Activated CD8-positive, alpha-beta T cell treated with anti-CD3 and anti-CD28 coated beads for 36 hours (primary cell): ENCODE results near the gene QRICH1. TPM values are rescaled to one million over a fixed set of nuclear protein-coding genes. Genes with fewer than 3 reads are reported as not detected.

Source experiments
- ATAC-seq: fragments of 200-7000 bp; cut with Tn5 transposase; one replicate; pipeline ENCODE4 v1.10.0; 2021; ENCODE audit warnings: mild to moderate bottlenecking, moderate library complexity
- CTCF ChIA-PET: fragments of 350-600 bp; sonication (Branson Sonifier 250); formaldehyde crosslinking; loops from one replicate; lab custom pipeline; 2021; ENCODE audit warnings: antibody characterized with exemption; lab: Charles Lee
- POLR2A ChIA-PET: fragments of 350-600 bp; sonication (Branson Sonifier 250); formaldehyde crosslinking; loops from one replicate; lab custom pipeline; 2021; ENCODE audit warnings: antibody characterized with exemption; lab: Charles Lee
- DNase-seq: peaks from one replicate; pipeline ENCODE4 v3.0.0-alpha.2; 2020
- H3K27ac Mint-ChIP-seq: one replicate; pipeline ENCODE4 v1.8.0; 2021; ENCODE audit warnings: mild to moderate bottlenecking, mixed read lengths
- H3K27me3 Mint-ChIP-seq: one replicate; pipeline ENCODE4 v1.8.0; 2021; ENCODE audit warnings: mixed read lengths
- H3K36me3 Mint-ChIP-seq: one replicate; pipeline ENCODE4 v1.8.0; 2021; ENCODE audit warnings: low read depth, mixed read lengths
- H3K4me1 Mint-ChIP-seq: one replicate; pipeline ENCODE4 v1.8.0; 2021; ENCODE audit warnings: low read depth, mixed read lengths
- H3K4me3 Mint-ChIP-seq: one replicate; pipeline ENCODE4 v1.8.0; 2021; ENCODE audit warnings: mild to moderate bottlenecking, moderate library complexity, mixed read lengths
- H3K9me3 Mint-ChIP-seq: one replicate; pipeline ENCODE4 v1.8.0; 2021; ENCODE audit warnings: mixed read lengths
- intact Hi-C: fragments of 100-400 bp; cut with micrococcal nuclease; formaldehyde crosslinking; loops from one replicate; pipeline ENCODE4 v1.10.0; 2022
- total RNA-seq, 2 experiments: library from RNA; stranded (reverse); gene quantifications; one replicate each; pipeline ENCODE4 v1.2.3, GENCODE V29; 2021
- TF ChIP-seq, protein P1 (sequence below): fragments of 200-600 bp; IDR thresholded peaks from one replicate; pipeline ENCODE4 v1.8.0; 2022; ENCODE audit warnings: antibody characterized with exemption, mild to moderate bottlenecking

Gene QRICH1
- total RNA-seq, 2 experiments from 2014 or later: 107 to 112 TPM

DNA sequence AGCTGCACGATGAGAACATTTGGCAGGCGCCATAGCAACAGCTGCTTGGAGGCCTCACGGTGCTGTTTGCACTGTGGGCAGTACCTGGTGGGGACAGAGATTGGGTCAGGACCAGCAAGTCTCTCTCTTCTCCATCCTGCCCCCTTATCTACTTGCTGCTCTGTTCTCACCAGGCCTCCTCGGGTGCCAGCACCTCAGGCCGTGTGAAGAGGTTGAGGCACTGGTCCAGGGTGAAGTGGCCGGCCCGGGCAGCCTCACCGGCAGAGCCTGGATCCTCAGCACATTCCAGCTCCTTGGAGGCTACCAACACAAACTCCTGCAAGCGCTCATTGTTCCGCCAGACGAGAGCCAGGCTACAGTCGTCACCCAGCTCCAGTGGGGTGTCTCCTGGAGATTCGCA is 16.9 kb upstream of the QRICH1 start:
- CTCF ChIA-PET: no interaction called here
- peaks cover 34% of the 10 kb centered on the region for H3K36me3 Mint-ChIP-seq
- peaks cover 2% of the 10 kb centered on the region for H3K4me1 Mint-ChIP-seq
- ATAC-seq (no peak), DNase-seq (no peak)
- no peak overlapping the region for H3K4me3 Mint-ChIP-seq
- intact Hi-C loops: no loop called here
- no peak overlapping the region for H3K27ac Mint-ChIP-seq
- POLR2A ChIA-PET: interaction anchor here (2.0 to 2.2 kb wide), 2 partner anchors 10 to 17 kb away, joined by 8 to 13 read pairs; partner anchors contain the start of genes QRICH1 and USP19
- no peaks in the 10 kb centered on the region for H3K27me3 Mint-ChIP-seq
- TF ChIP-seq, protein P1, sequence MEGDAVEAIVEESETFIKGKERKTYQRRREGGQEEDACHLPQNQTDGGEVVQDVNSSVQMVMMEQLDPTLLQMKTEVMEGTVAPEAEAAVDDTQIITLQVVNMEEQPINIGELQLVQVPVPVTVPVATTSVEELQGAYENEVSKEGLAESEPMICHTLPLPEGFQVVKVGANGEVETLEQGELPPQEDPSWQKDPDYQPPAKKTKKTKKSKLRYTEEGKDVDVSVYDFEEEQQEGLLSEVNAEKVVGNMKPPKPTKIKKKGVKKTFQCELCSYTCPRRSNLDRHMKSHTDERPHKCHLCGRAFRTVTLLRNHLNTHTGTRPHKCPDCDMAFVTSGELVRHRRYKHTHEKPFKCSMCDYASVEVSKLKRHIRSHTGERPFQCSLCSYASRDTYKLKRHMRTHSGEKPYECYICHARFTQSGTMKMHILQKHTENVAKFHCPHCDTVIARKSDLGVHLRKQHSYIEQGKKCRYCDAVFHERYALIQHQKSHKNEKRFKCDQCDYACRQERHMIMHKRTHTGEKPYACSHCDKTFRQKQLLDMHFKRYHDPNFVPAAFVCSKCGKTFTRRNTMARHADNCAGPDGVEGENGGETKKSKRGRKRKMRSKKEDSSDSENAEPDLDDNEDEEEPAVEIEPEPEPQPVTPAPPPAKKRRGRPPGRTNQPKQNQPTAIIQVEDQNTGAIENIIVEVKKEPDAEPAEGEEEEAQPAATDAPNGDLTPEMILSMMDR: no peak
- no peaks in the 10 kb centered on the region for H3K9me3 Mint-ChIP-seq

DNA sequence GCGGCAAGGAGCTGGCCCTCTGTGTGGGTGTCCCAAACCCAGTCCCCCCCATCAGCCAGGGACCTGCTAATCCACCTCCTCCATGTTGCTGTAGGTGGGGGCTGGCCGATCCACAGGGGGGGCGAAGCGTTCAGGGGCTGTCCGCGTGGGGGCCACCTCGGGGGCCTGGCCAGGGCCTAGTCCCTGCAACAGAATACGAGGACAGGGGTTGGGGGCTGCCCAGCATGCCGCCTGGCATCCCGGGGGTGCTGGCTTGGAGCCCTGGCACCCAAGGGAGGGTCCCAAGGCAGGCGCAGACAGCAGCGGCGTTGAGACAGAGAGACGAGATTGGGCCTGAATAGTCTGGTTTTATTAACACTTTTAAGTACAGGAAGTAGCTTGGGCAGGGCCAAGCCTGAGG is 14.5 kb upstream of the QRICH1 start:
- TF ChIP-seq, protein P1: no peak
- DNase-seq (no peak), ATAC-seq (no peak)
- Mint-ChIP-seq H3K36me3 (peaks cover 24% of the 10 kb centered on the region), H3K27ac (no peak overlapping the region), H3K9me3 (no peaks in the 10 kb centered on the region), H3K27me3 (no peaks in the 10 kb centered on the region), H3K4me1 (peaks cover 18% of the 10 kb centered on the region), H3K4me3 (no peak overlapping the region)
- intact Hi-C loops: no loop called here
- CTCF ChIA-PET: no interaction called here
- POLR2A ChIA-PET: interaction anchor here (0.8 to 3.9 kb wide), 3 partner anchors 12 to 77 kb away, joined by 3 to 24 read pairs (median 4); partner anchors contain the start of genes QRICH1 and USP19

DNA sequence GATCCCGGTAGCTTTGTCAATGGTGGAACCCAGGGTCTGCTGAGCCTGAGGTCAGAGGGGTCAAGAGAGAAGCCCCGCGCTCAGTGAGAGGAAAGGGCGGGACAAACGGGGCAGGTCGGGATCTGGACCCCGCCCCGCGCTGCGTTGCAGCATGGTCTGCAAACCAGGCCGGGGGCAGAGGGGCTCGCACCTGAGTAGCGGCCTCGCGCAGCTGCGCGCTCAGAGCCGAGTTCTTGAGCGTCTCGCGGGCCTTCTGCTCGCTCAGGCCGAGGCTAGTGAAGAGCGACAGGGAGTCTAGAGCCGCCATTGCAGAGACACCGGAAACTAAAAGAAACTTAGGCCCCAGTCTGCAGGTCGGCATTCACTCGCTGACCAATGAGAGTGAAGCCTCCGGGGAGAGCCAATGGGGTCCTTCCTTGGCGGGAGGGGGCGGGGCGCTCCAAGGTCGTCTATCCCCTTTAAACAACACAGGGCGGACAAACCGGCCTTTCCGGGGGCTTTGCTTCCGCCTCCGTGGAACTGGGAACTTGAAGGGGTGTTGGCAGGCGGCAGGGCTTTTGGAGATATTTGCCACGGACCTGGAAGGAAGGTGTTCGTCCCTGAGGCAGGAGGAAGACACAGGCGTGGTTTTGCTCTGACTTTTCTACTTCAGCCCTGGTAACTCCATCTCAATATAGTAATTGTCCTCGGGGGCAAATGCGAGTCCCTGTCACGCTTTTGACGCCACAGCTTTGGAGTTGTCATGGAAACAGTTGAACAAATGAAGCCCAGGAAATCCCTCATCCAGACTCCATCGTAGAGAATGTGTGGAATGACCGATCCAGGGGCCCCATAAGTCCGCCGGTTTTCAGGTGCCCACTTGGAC is 10.8 kb upstream of the QRICH1 start, which contains the start of gene QARS1:
Gene QARS1, minus strand, starts transcription at position 331 of the 865 bp plus-strand sequence. Its CDS starts 24 bp downstream, at position 307.
- Mint-ChIP-seq H3K4me3 (peak within 1 kb of the TSS; percentile 99), H3K9me3 (no peaks in the 10 kb centered on the region), H3K36me3 (peaks cover 32% of the 10 kb centered on the region), H3K4me1 (peaks cover 21% of the 10 kb centered on the region), H3K27ac (peak within 1 kb of the TSS; percentile 96), H3K27me3 (no peaks in the 10 kb centered on the region)
- ATAC-seq (peak; percentile 99), DNase-seq (peak; percentile 96)
- POLR2A ChIA-PET: interaction anchor here (0.9 to 3.6 kb wide), 6 partner anchors 9 to 83 kb away, joined by 4 to 54 read pairs (median 8); partner anchors contain the start of genes NDUFAF3, QRICH1 and USP19
- intact Hi-C loops: no loop called here
- TF ChIP-seq, protein P1: no peak
- CTCF ChIA-PET: interaction anchor here (0.7 to 1.7 kb wide), 4 partner anchors 10 to 75 kb away, joined by 3 to 13 read pairs (median 3); partner anchors contain the start of genes QRICH1 and USP19

DNA sequence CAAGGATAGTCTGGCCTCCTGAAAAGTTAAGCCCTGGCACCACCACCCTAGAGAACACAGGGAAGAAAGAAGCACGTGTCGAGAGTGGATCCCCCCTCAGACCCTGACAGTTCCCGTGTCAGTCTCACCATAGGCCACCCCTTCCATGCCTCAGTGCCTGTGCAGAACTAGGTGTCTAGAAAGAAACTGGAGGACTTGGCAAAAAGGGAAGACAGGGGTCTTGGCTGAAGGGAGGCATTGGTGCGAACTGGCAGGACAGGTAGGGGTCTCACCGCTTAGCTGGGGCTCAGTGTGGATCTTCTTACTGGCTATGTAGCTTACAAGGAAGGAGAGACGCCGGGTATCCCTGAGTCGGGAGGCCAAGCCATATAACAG is 10.2 kb upstream of the QRICH1 start:
- DNase-seq: no peak
- CTCF ChIA-PET: interaction anchor here (0.7 to 1.7 kb wide), 3 partner anchors 10 to 75 kb away, joined by 3 to 13 read pairs (median 3); partner anchors contain the start of genes QRICH1 and USP19
- peak overlapping the region; percentile 96 for H3K27ac Mint-ChIP-seq
- H3K36me3 Mint-ChIP-seq: peaks cover 32% of the 10 kb centered on the region
- H3K4me3 Mint-ChIP-seq: peak overlapping the region; percentile 99
- H3K4me1 Mint-ChIP-seq: peaks cover 21% of the 10 kb centered on the region
- intact Hi-C loops: no loop called here
- TF ChIP-seq, protein P1: no peak
- no peaks in the 10 kb centered on the region for H3K27me3 Mint-ChIP-seq
- H3K9me3 Mint-ChIP-seq: no peaks in the 10 kb centered on the region
- POLR2A ChIA-PET: interaction anchor here (0.8 to 3.6 kb wide), 8 partner anchors 8 to 82 kb away, joined by 3 to 54 read pairs (median 6); partner anchors contain the start of genes IMPDH2, NDUFAF3, QRICH1 and USP19
- no peak for ATAC-seq
